Lung (tissue), 12 donors: ENCODE data around the gene GDF11. TPM values are rescaled to one million over a fixed set of nuclear protein-coding genes. Genes with fewer than 3 reads are reported as not detected.

Source experiments
- ATAC-seq: fragments of 200-7000 bp; cut with Tn5 transposase; one replicate; pipeline ENCODE4 v1.9.1; 2020; ENCODE audit warnings: moderate number of reproducible peaks; ENCODE audit not compliant: insufficient read depth, low FRiP score
- DNase-seq, 3 donors: peaks; one replicate each; pipeline ENCODE4 v3.0.0-alpha.2; 2013 to 2017
- H3K27ac ChIP-seq, 2 donors: one replicate each; pipeline ENCODE4 v1.5.1; 2013; ENCODE audit warnings: mild to moderate bottlenecking in 2 of 2, moderate library complexity in 2 of 2, control low read depth in 1 of 2, inconsistent platforms in 1 of 2, low read depth in 1 of 2, low read length in 1 of 2
- H3K27me3 ChIP-seq, 3 donors: one replicate each; pipeline ENCODE4 v1.5.1; 2013; ENCODE audit warnings: low read length in 2 of 3; ENCODE audit not compliant: control insufficient read depth in 3 of 3, insufficient read depth in 3 of 3
- H3K36me3 ChIP-seq, 4 donors: one replicate each; pipeline ENCODE4 v1.5.1; 2013; ENCODE audit warnings: low read length in 4 of 4, mild to moderate bottlenecking in 1 of 4, moderate library complexity in 1 of 4; ENCODE audit not compliant: control insufficient read depth in 4 of 4, insufficient read depth in 4 of 4
- H3K4me1 ChIP-seq, 5 donors: one replicate each; pipeline ENCODE4 v1.5.1; 2013; ENCODE audit warnings: low read length in 5 of 5, mild to moderate bottlenecking in 2 of 5, moderate library complexity in 1 of 5; ENCODE audit not compliant: control insufficient read depth in 5 of 5, insufficient read depth in 5 of 5
- H3K4me3 ChIP-seq: one replicate; pipeline ENCODE4 v1.5.1; 2013; ENCODE audit warnings: mild to moderate bottlenecking, control low read depth, moderate library complexity
- H3K9ac ChIP-seq, 2 donors: one replicate each; pipeline ENCODE4 v1.5.1; 2013; ENCODE audit warnings: low read length in 2 of 2, control low read depth in 1 of 2; ENCODE audit not compliant: insufficient read depth in 1 of 2
- H3K9me3 ChIP-seq, 4 donors: one replicate each; pipeline ENCODE4 v1.5.1; 2013; ENCODE audit warnings: low read length in 3 of 4, mild to moderate bottlenecking in 1 of 4, moderate library complexity in 1 of 4; ENCODE audit not compliant: control insufficient read depth in 4 of 4, insufficient read depth in 3 of 4
- WGBS, 2 donors: extraction: QIAGEN DNeasy Blood & Tissue Kit; methylation state at CpG; one replicate each; pipeline ENCODE4 v1.1.7; 2013; 5-methylcytosine and 5-hydroxymethylcytosine counted together
- polyA plus RNA-seq, 2 donors: library from polyadenylated mRNA; stranded (reverse); fragments of 200-250 nt; gene quantifications; one replicate each; pipeline ENCODE4 v1.2.1, GENCODE V29; 2013
- total RNA-seq, 2 donors: library from RNA; depleted of rRNA in 1 of 2; stranded (reverse); fragments of >200 nt in 1 of 2; gene quantifications; one replicate each; pipeline ENCODE4 v1.2.1, GENCODE V29; 2014 to 2021
- TF ChIP-seq, protein P1 (sequence below): IDR thresholded peaks from 2 replicates; pipeline ENCODE4 v1.5.1; 2012; ENCODE audit warnings: mild to moderate bottlenecking; ENCODE audit errors: control extremely low read depth, extremely low read depth
- donor health status: control.
- donor health status: control.
- donor health status: Bipolar disorder and iron deficiency.
- donor health status: healthy.
- donor health status: DM: yes; HTN: yes; CAD: no.

GDF11 gene
- total and polyA plus RNA-seq, 4 donors, result 0.93 to 8.3 (median 3.2) TPM

DNA sequence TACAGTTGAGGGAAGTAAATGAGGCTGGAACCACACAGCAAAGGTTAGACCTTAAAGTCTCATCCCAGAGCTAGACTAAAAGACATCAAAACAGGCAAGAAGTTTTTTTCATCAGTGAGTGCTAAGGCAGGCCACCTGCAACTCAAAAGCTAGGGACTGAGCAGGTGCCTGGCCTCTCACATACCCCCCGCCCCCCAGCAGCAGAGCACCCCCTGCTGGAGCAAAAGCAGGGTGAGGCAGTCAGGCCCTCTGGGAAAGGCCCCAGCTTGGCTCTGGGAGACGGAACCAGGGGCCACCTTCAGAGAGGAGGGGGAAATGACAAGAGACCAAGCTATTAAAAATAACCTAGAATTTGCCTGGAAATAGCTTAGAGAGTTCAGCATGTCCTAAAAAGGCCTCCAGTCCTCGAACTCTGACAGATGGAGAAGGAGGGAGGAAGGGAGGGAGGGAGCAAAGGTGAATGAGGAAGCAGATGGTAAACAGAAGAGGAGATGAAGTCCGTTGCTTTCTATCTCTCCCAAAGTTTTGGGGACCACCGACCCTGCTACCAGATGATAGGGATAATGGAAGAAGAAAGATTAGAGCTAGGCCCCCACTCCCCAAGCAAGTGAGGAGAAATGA, 37.0 kb upstream of the GDF11 start:
- no peaks in the 10 kb centered on the region for H3K36me3 ChIP-seq
- ATAC-seq (no peak), DNase-seq (no peak)
- TF ChIP-seq, protein P1, sequence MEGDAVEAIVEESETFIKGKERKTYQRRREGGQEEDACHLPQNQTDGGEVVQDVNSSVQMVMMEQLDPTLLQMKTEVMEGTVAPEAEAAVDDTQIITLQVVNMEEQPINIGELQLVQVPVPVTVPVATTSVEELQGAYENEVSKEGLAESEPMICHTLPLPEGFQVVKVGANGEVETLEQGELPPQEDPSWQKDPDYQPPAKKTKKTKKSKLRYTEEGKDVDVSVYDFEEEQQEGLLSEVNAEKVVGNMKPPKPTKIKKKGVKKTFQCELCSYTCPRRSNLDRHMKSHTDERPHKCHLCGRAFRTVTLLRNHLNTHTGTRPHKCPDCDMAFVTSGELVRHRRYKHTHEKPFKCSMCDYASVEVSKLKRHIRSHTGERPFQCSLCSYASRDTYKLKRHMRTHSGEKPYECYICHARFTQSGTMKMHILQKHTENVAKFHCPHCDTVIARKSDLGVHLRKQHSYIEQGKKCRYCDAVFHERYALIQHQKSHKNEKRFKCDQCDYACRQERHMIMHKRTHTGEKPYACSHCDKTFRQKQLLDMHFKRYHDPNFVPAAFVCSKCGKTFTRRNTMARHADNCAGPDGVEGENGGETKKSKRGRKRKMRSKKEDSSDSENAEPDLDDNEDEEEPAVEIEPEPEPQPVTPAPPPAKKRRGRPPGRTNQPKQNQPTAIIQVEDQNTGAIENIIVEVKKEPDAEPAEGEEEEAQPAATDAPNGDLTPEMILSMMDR, result no peak
- H3K4me3 ChIP-seq, result no peak overlapping the region
- no peak overlapping the region for H3K9ac ChIP-seq
- peak overlapping the region in 1 of 2 donors; percentile 98 for H3K27ac ChIP-seq
- H3K27me3 ChIP-seq, result peaks cover 0 to 9% (median 5%) of the 10 kb centered on the region in 3 donors
- WGBS, 2 donors, result 37 to 53% methylated on average over 5 of the region's 5 CpGs
- no peaks in the 10 kb centered on the region for H3K9me3 ChIP-seq
- H3K4me1 ChIP-seq, result peaks cover 0 to 40% (median 0%) of the 10 kb centered on the region in 5 donors

DNA sequence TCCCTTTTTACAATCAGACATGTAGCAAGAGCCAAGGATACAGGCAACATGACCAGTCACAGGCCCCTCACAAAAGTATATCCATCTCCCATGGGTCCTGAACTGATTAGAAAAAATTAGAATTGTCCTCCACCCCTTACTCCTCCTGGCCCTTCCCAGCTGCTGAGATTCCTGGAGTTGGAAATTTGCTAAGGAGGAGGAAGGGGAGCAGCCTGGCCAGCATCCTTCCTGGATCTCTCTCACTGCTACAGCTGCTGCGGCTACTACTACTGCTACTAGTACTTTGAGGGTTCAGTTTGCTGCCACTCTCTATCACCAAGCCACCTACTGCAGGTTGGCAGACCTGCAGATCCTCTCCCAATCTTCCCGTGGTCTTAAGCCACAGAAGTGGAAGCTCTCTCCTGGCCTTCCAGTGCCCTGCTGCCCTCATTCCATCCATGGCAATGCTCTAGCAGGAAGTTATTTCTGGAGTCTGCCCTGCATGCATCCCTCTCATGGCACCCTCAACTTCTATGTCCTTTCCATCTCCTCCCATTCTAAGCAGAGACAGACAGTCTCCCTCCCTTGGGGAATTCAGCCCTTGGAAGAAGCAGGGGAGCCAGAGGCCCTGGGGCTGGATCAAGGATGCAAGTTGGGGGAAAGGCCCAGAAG, 36.2 kb upstream of the GDF11 start:
- Histone ChIP-seq H3K36me3 (no peaks in the 10 kb centered on the region), H3K9me3 (no peaks in the 10 kb centered on the region), H3K9ac (no peak overlapping the region), H3K27me3 (peaks cover 0 to 9% (median 5%) of the 10 kb centered on the region in 3 donors), H3K4me3 (peak overlapping the region; percentile 18), H3K27ac (peak overlapping the region in 1 of 2 donors; percentile 98), H3K4me1 (peaks cover 0 to 41% (median 0%) of the 10 kb centered on the region in 5 donors)
- TF ChIP-seq, protein P1, result no peak
- DNase-seq (no peak), ATAC-seq (no peak)
- 76 to 90% methylated on average over 2 of the region's 2 CpGs for WGBS, 2 donors

DNA sequence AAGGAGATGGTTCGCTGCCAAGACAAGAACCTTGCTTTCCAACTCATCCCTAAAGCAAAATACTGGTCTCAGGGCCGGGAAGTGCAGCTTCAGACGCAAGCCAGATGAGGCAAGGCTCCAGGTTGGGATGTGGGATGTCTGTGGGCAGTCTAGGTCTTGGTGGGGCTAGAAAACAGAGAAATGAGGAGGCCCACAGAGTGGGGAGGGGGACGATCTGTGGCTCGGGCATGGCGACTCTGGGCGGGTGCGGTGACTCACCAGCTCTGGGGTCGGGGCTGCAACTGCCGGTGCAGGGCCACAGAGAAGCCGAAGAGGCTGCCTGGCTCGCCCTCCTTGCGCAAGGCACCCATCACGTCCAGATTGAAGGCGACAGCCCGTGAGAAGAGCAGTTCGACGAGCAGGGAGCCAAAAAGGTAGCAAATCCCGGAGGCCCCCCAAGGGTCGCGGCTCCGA, 35.7 kb upstream of the GDF11 start:
- H3K4me3 ChIP-seq, result peak overlapping the region; percentile 31
- 10 to 12% methylated on average over 20 to 22 of the region's 22 CpGs for WGBS, 2 donors
- no peaks in the 10 kb centered on the region for H3K36me3 ChIP-seq
- no peak for ATAC-seq
- no peaks in the 10 kb centered on the region for H3K9me3 ChIP-seq
- no peak overlapping the region for H3K9ac ChIP-seq
- H3K27ac ChIP-seq, result peak overlapping the region in 1 of 2 donors; percentile 98
- peaks cover 0 to 9% (median 5%) of the 10 kb centered on the region in 3 donors for H3K27me3 ChIP-seq
- TF ChIP-seq, protein P1, result no peak
- no peak for DNase-seq
- H3K4me1 ChIP-seq, result peaks cover 0 to 47% (median under 1%) of the 10 kb centered on the region in 5 donors
